IMR-90 (cell line): ENCODE measurements around the gene MS4A5. TPM values are rescaled to one million over a fixed set of nuclear protein-coding genes. Genes with fewer than 3 reads are reported as not detected.

ENCODE experiments used
- ATAC-seq: fragments of 200-7000 bp; cut with Tn5 transposase; 2 replicates; pipeline ENCODE4 v1.9.1; 2020; ENCODE audit warnings: low read depth, mild to moderate bottlenecking, moderate library complexity
- BruUV-seq: library from RNA; stranded (reverse); fragments of 400-500 nt; replicated peaks from 2 replicates; lab custom pipeline; 2021; lab: Mats Ljungman, UMichigan
- CTCF ChIA-PET: fragments of 300-600 bp; formaldehyde crosslinking; extraction: SDS; loops from one replicate; lab custom pipeline; 2021; ENCODE audit warnings: antibody characterized with exemption; lab: Yijun Ruan, JAX
- POLR2A ChIA-PET: fragments of 300-600 bp; sonication (Branson Sonifier 250); formaldehyde crosslinking; loops from one replicate; lab custom pipeline; 2022; ENCODE audit warnings: antibody characterized with exemption; ENCODE audit not compliant: unreplicated experiment; lab: Charles Lee
- DNase-seq: peaks from one replicate; pipeline ENCODE4 v3.0.0; 2013
- H2AFZ ChIP-seq: replicated peaks from 2 replicates; pipeline ENCODE3; 2013; ENCODE audit warnings: low read length, mild to moderate bottlenecking; ENCODE audit not compliant: poor library complexity
- H2AK5ac ChIP-seq: 2 replicates; pipeline ENCODE4 v1.6.1; 2013; ENCODE audit warnings: low read depth, low read length, inconsistent platforms
- H2AK9ac ChIP-seq: replicated peaks from 2 replicates; pipeline ENCODE3; 2013; ENCODE audit warnings: mild to moderate bottlenecking, low read depth, low read length, moderate library complexity; ENCODE audit not compliant: poor library complexity
- H2BK120ac ChIP-seq: 2 replicates; pipeline ENCODE4 v1.6.1; 2013; ENCODE audit warnings: low read depth, low read length, inconsistent platforms
- H2BK15ac ChIP-seq: 3 replicates; pipeline ENCODE4 v1.6.1; 2013; ENCODE audit warnings: low read depth, low read length, inconsistent platforms
- H2BK20ac ChIP-seq: 2 replicates; pipeline ENCODE4 v1.6.1; 2013; ENCODE audit warnings: low read depth, mild to moderate bottlenecking, inconsistent platforms, low read length, moderate library complexity
- H2BK5ac ChIP-seq: 2 replicates; pipeline ENCODE4 v1.6.1; 2013; ENCODE audit warnings: mild to moderate bottlenecking, low read depth, low read length, inconsistent platforms; ENCODE audit not compliant: poor library complexity, severe bottlenecking
- H3K14ac ChIP-seq: replicated peaks from 2 replicates; pipeline ENCODE4 v1.6.1; 2013; ENCODE audit warnings: low read depth, low read length, inconsistent platforms
- H3K18ac ChIP-seq: 2 replicates; pipeline ENCODE4 v1.6.1; 2013; ENCODE audit warnings: low read depth, low read length, control low read depth
- H3K23ac ChIP-seq: 2 replicates; pipeline ENCODE4 v1.6.1; 2013; ENCODE audit warnings: low read depth, low read length, inconsistent platforms
- H3K27ac ChIP-seq: 2 replicates; pipeline ENCODE4 v1.5.1; 2013; ENCODE audit warnings: mild to moderate bottlenecking, control low read depth, low read length; ENCODE audit not compliant: insufficient read depth
- H3K27me3 ChIP-seq: 2 replicates; pipeline ENCODE4 v1.6.1; 2013; ENCODE audit warnings: low read length; ENCODE audit not compliant: control insufficient read depth, insufficient read depth
- H3K36me3 ChIP-seq: 2 replicates; pipeline ENCODE4 v1.6.1; 2013; ENCODE audit warnings: low read length, mixed read lengths; ENCODE audit not compliant: control insufficient read depth, insufficient read depth
- H3K4ac ChIP-seq: 2 replicates; pipeline ENCODE4 v1.6.1; 2013; ENCODE audit warnings: low read depth, low read length, inconsistent platforms
- H3K4me1 ChIP-seq: 2 replicates; pipeline ENCODE4 v1.6.1; 2013; ENCODE audit warnings: low read length, mixed read lengths; ENCODE audit not compliant: control insufficient read depth, insufficient read depth
- H3K4me2 ChIP-seq: 2 replicates; pipeline ENCODE4 v1.6.1; 2013; ENCODE audit warnings: low read depth, mild to moderate bottlenecking, control low read depth, low read length, moderate library complexity
- H3K4me3 ChIP-seq: 2 replicates; pipeline ENCODE4 v1.5.1; 2013; ENCODE audit warnings: low read depth, mild to moderate bottlenecking, control low read depth, low read length, moderate library complexity; ENCODE audit not compliant: insufficient read depth
- H3K56ac ChIP-seq: 2 replicates; pipeline ENCODE4 v1.6.1; 2013; ENCODE audit warnings: low read length, inconsistent platforms; ENCODE audit not compliant: insufficient read depth; ENCODE audit errors: extremely low read depth
- H3K79me1 ChIP-seq, 2 experiments: 2 replicates each; pipeline ENCODE4 v1.6.1; 2013; ENCODE audit warnings: low read length in 2 of 2, inconsistent platforms in 1 of 2, low read depth in 1 of 2
- H3K9ac ChIP-seq: 2 replicates; pipeline ENCODE4 v1.6.1; 2013; ENCODE audit warnings: low read depth, low read length, control low read depth
- H3K9me1 ChIP-seq: 2 replicates; pipeline ENCODE4 v1.6.1; 2013; ENCODE audit warnings: low read length, inconsistent platforms; ENCODE audit not compliant: insufficient read depth
- H3K9me3 ChIP-seq: 2 replicates; pipeline ENCODE4 v1.6.1; 2013; ENCODE audit warnings: low read length; ENCODE audit not compliant: control insufficient read depth, insufficient read depth
- H4K20me1 ChIP-seq: 2 replicates; pipeline ENCODE4 v1.6.1; 2013; ENCODE audit warnings: low read length, inconsistent platforms; ENCODE audit not compliant: insufficient read depth
- H4K5ac ChIP-seq: 2 replicates; pipeline ENCODE4 v1.6.1; 2013; ENCODE audit warnings: mild to moderate bottlenecking, low read depth, low read length, control low read depth
- H4K8ac ChIP-seq, 2 experiments: 2 replicates each; pipeline ENCODE4 v1.6.1; 2013; ENCODE audit warnings: low read depth in 2 of 2, low read length in 2 of 2, control low read depth in 1 of 2, inconsistent platforms in 1 of 2
- H4K91ac ChIP-seq: 2 replicates; pipeline ENCODE4 v1.6.1; 2013; ENCODE audit warnings: low read depth, low read length, inconsistent platforms; ENCODE audit not compliant: insufficient read depth
- BHLHE40 ChIP-seq: fragments of 150-350 bp; IDR thresholded peaks from 2 replicates; pipeline ENCODE4 v1.6.1; 2016; ENCODE audit warnings: mild to moderate bottlenecking, low read depth, low read length
- CEBPB ChIP-seq: IDR thresholded peaks from 2 replicates; pipeline ENCODE4 v1.6.1; 2012; ENCODE audit warnings: low read depth, low read length, improper control_type of control experiment
- CHD1 ChIP-seq: IDR thresholded peaks from 2 replicates; pipeline ENCODE4 v1.6.1; 2012; ENCODE audit warnings: low read depth, low read length, improper control_type of control experiment
- FOS ChIP-seq: fragments of 150-350 bp; IDR thresholded peaks from 2 replicates; pipeline ENCODE4 v1.6.1; 2016; ENCODE audit warnings: low read depth, low read length
- MAFK ChIP-seq: IDR thresholded peaks from 2 replicates; pipeline ENCODE4 v1.6.1; 2012; ENCODE audit warnings: low read depth, low read length, improper control_type of control experiment
- MAZ ChIP-seq: IDR thresholded peaks from 2 replicates; pipeline ENCODE4 v1.6.1; 2012; ENCODE audit warnings: low read depth, mild to moderate bottlenecking, low read length, improper control_type of control experiment, moderate library complexity, borderline replicate concordance
- MXI1 ChIP-seq: IDR thresholded peaks from 2 replicates; pipeline ENCODE4 v1.6.1; 2012; ENCODE audit warnings: low read depth, mild to moderate bottlenecking, low read length, moderate library complexity, borderline replicate concordance
- NFE2L2 ChIP-seq: fragments of 150-350 bp; IDR thresholded peaks from 2 replicates; pipeline ENCODE4 v1.6.1; 2016; ENCODE audit warnings: low read depth, mild to moderate bottlenecking, low read length
- POLR2A ChIP-seq: IDR thresholded peaks from 2 replicates; pipeline ENCODE4 v1.6.1; 2012; ENCODE audit warnings: mild to moderate bottlenecking, low read depth, low read length
- RAD21 ChIP-seq: IDR thresholded peaks from 2 replicates; pipeline ENCODE4 v1.6.1; 2012; ENCODE audit warnings: low read length, improper control_type of control experiment
- RCOR1 ChIP-seq: IDR thresholded peaks from 2 replicates; pipeline ENCODE4 v1.6.1; 2012; ENCODE audit warnings: mild to moderate bottlenecking, low read length, improper control_type of control experiment; ENCODE audit not compliant: insufficient replicate concordance
- RFX5 ChIP-seq: IDR thresholded peaks from 2 replicates; pipeline ENCODE4 v1.8.0; 2012; ENCODE audit warnings: low read depth, mild to moderate bottlenecking, low read length, moderate library complexity
- SMC3 ChIP-seq: fragments of 150-350 bp; IDR thresholded peaks from 2 replicates; pipeline ENCODE4 v1.6.1; 2016; ENCODE audit warnings: low read depth, mild to moderate bottlenecking, antibody characterized with exemption, low read length, moderate library complexity
- WGBS, 2 experiments: methylation state at CpG; one replicate each; pipeline versions ENCODE4 v1.1.5 to v1.1.7; 2013; ENCODE audit warnings: missing lambda C conversion rate in 2 of 2; ENCODE audit not compliant: insufficient read length in 1 of 2; ENCODE audit errors: extremely low coverage in 2 of 2; 5-methylcytosine and 5-hydroxymethylcytosine counted together
- dilution Hi-C: fragments of 300-500 bp; cut with HindIII; formaldehyde crosslinking; loops from one replicate; pipeline ENCODE4 v1.14.3; 2018; ENCODE audit warnings: low sequenced_read_pairs; ENCODE audit not compliant: unreplicated experiment
- in situ Hi-C: fragments of 300-500 bp; cut with MboI; formaldehyde crosslinking; loops from 3 replicates; pipeline ENCODE4 v1.14.3; 2019; ENCODE audit warnings: low sequenced_read_pairs, inconsistent platforms, mixed read lengths
- intact Hi-C: fragments of 100-400 bp; cut with micrococcal nuclease; formaldehyde crosslinking; loops from 2 replicates; pipeline ENCODE4 v1.10.0; 2022
- polyA plus RNA-seq, 3 experiments: library from polyadenylated mRNA; depleted of rRNA; stranded (reverse); fragments of >200 nt; gene quantifications; 2 replicates each; pipeline ENCODE4 v1.2.3, GENCODE V29; 2012; ENCODE audit warnings: low replicate concordance in 1 of 3
- total RNA-seq: library from RNA; depleted of rRNA; stranded (reverse); fragments of >200 nt; gene quantifications from 2 replicates; pipeline ENCODE4 v1.2.3, GENCODE V29; 2012
- TF ChIP-seq, protein P1 (sequence below): fragments of 150-350 bp; IDR thresholded peaks from 2 replicates; pipeline ENCODE4 v1.6.1; 2017; ENCODE audit warnings: mild to moderate bottlenecking, antibody characterized with exemption, low read length, low read depth
- TF ChIP-seq, protein P2 (sequence below): fragments of 150-350 bp; IDR thresholded peaks from 2 replicates; pipeline ENCODE4 v1.6.1; 2016; ENCODE audit warnings: low read depth, mild to moderate bottlenecking, low read length, moderate library complexity, borderline replicate concordance
- TF ChIP-seq, protein P3 (sequence below): conservative IDR thresholded peaks from 2 replicates; pipeline ENCODE4 v1.5.1; 2012; ENCODE audit warnings: mild to moderate bottlenecking, low read depth, low read length, improper control_type of control experiment

MS4A5 gene
- total and polyA plus RNA-seq, 2 of the 4 experiments (the other 2 are of a cell fraction), result not detected

DNA sequence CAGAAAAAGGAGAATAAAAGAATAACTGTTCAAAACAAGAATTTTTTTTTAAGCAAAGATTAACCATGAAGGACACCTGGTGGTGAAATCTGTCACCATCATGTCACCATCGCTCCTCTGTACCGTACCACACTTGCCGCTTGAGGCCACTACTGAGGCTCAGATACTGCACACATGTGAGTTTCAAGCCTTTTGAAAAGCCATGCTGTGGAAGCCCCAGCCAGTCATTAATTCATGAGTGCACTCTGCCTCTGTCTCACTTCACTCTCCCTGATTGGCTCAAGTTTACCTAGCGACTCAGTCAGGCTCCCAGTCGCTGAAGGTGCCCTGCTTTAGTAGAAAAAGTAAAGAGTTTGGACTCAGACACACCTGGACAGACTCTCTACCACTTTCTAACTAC is 56.6 kb downstream of the MS4A5 start:
- intact Hi-C loops (no loop called here), in situ Hi-C loops (no loop called here), dilution Hi-C loops (no loop called here)
- TF ChIP-seq, protein P1, sequence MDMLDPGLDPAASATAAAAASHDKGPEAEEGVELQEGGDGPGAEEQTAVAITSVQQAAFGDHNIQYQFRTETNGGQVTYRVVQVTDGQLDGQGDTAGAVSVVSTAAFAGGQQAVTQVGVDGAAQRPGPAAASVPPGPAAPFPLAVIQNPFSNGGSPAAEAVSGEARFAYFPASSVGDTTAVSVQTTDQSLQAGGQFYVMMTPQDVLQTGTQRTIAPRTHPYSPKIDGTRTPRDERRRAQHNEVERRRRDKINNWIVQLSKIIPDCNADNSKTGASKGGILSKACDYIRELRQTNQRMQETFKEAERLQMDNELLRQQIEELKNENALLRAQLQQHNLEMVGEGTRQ, result no peak
- no peak for TF ChIP-seq SMC3
- TF ChIP-seq RCOR1, result no peak
- no peak for TF ChIP-seq RFX5
- no peak for TF ChIP-seq MAZ
- no peak for TF ChIP-seq MAFK
- TF ChIP-seq RAD21, result no peak
- TF ChIP-seq POLR2A, result no peak
- TF ChIP-seq NFE2L2, result no peak
- no peak for TF ChIP-seq CEBPB
- TF ChIP-seq CHD1, result no peak
- TF ChIP-seq, protein P2, sequence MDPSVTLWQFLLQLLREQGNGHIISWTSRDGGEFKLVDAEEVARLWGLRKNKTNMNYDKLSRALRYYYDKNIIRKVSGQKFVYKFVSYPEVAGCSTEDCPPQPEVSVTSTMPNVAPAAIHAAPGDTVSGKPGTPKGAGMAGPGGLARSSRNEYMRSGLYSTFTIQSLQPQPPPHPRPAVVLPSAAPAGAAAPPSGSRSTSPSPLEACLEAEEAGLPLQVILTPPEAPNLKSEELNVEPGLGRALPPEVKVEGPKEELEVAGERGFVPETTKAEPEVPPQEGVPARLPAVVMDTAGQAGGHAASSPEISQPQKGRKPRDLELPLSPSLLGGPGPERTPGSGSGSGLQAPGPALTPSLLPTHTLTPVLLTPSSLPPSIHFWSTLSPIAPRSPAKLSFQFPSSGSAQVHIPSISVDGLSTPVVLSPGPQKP, result no peak
- no peak for TF ChIP-seq MXI1
- TF ChIP-seq FOS, result no peak
- TF ChIP-seq, protein P3, sequence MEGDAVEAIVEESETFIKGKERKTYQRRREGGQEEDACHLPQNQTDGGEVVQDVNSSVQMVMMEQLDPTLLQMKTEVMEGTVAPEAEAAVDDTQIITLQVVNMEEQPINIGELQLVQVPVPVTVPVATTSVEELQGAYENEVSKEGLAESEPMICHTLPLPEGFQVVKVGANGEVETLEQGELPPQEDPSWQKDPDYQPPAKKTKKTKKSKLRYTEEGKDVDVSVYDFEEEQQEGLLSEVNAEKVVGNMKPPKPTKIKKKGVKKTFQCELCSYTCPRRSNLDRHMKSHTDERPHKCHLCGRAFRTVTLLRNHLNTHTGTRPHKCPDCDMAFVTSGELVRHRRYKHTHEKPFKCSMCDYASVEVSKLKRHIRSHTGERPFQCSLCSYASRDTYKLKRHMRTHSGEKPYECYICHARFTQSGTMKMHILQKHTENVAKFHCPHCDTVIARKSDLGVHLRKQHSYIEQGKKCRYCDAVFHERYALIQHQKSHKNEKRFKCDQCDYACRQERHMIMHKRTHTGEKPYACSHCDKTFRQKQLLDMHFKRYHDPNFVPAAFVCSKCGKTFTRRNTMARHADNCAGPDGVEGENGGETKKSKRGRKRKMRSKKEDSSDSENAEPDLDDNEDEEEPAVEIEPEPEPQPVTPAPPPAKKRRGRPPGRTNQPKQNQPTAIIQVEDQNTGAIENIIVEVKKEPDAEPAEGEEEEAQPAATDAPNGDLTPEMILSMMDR, result no peak
- no peak for TF ChIP-seq BHLHE40
- no peak overlapping the region for H3K56ac ChIP-seq
- H2BK20ac ChIP-seq, result no peak overlapping the region
- H2BK120ac ChIP-seq, result no peak overlapping the region
- no peaks in the 10 kb centered on the region for H3K36me3 ChIP-seq
- no peak overlapping the region for H3K27ac ChIP-seq
- no peaks in the 10 kb centered on the region for H3K79me1 ChIP-seq
- H4K8ac ChIP-seq, result no peak overlapping the region
- no peak overlapping the region for H2AK9ac ChIP-seq
- POLR2A ChIA-PET, result no interaction called here
- H3K9me1 ChIP-seq, result no peaks in the 10 kb centered on the region
- CTCF ChIA-PET, result no interaction called here
- H3K9me3 ChIP-seq, result peaks cover 1% of the 10 kb centered on the region; the same call in 1 of the 2 replicates
- DNase-seq (no peak), ATAC-seq (no peak)
- no peak overlapping the region for H3K4me3 ChIP-seq
- no TSS peak for BruUV-seq
- no peak overlapping the region for H2AFZ ChIP-seq
- no peak overlapping the region for H2BK5ac ChIP-seq
- H3K4ac ChIP-seq, result no peak overlapping the region
- WGBS, 2 experiments, result no CpG with 5 or more reads among the region's 5 CpGs
- no peaks in the 10 kb centered on the region for H3K4me1 ChIP-seq
- H3K23ac ChIP-seq, result no peak overlapping the region
- H3K4me2 ChIP-seq, result no peak overlapping the region
- H3K9ac ChIP-seq, result no peak overlapping the region
- no peaks in the 10 kb centered on the region for H3K27me3 ChIP-seq
- H3K14ac ChIP-seq, result no peak overlapping the region
- H4K91ac ChIP-seq, result no peak overlapping the region
- H4K20me1 ChIP-seq, result no peaks in the 10 kb centered on the region
- no peak overlapping the region for H2BK15ac ChIP-seq
- H3K18ac ChIP-seq, result no peak overlapping the region
- no peak overlapping the region for H2AK5ac ChIP-seq
- no peak overlapping the region for H4K5ac ChIP-seq
